GM12864 (cell line): ENCODE measurements around the gene AMIGO2.

ENCODE experiments used
- DNase-seq: peaks from one replicate; pipeline ENCODE4 v3.0.0-alpha.2; 2011; ENCODE audit warnings: low read depth
- H3K4me3 ChIP-seq: 2 replicates; pipeline ENCODE4 v1.5.1; 2011; ENCODE audit warnings: mild to moderate bottlenecking, low read depth, low read length, control low read depth
- CTCF ChIP-seq: IDR thresholded peaks from 2 replicates; pipeline ENCODE4 v1.5.1; 2011; ENCODE audit warnings: low read depth, mild to moderate bottlenecking, moderate library complexity, low read length, control low read depth, inconsistent platforms; ENCODE audit errors: missing control alignments

Gene AMIGO2

DNA sequence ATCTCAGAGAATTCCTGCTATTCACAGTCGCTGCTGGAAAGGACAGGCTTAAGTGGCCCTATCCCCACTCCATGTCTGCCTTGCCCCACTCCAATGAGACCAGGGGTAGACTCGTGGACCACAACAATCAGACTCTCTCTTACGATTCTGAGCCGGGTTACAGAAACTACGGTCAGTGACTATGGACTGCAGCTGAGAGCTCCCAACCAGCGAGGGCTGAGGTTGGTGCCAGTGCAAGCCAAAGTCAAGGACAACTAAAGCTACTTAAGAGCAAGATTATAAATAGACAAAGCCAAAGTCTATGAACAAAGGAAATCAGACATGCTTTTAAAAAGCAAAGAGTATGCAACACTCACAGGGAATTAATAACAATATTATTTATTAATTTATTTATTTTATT, 18.3 kb upstream of the AMIGO2 start:
- H3K4me3 ChIP-seq: no peak overlapping the region
- TF ChIP-seq CTCF: no peak
- DNase-seq: no peak

DNA sequence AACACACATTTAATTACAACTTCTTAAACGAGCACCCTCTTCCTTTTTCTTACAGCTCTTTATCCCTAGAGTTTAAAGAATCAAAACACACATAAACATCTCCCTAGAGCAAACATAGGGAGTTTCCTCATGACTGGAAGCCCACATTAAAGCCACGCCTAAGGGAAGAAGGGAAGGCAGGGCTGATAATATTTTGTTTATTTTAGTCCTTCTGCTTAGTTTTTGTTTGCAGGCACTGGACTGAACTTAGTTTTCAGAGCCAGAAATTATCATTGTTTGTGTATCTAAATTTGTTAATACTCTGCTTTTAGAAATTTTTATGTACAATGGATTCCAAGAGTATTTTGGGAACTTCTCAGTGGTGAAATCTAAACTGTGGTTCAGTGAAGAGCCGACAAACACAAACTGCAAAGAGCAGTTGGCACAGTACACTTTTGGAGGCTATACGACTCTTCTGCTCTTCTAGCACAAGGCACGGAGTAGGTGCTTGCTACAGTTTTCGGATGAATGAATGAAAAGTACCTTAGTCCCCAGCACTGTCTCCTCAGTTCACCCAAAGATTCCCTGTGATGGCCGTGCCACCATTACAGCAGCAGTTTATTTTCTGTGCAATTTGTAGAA, 17.6 kb upstream of the AMIGO2 start:
- no peak for DNase-seq
- TF ChIP-seq CTCF: no peak
- no peak overlapping the region for H3K4me3 ChIP-seq

GRCh38 chr12:47095446-47096236, 15.9 kb upstream of the AMIGO2 start:
- TF ChIP-seq CTCF: no peak
- no peak for DNase-seq

GRCh38 chr12:47094804-47095203, 15.0 kb upstream of the AMIGO2 start:
- no peak for DNase-seq
- TF ChIP-seq CTCF: no peak

More at GRCh38 chr12:47095446-47096236, 15.9 kb upstream of the AMIGO2 start:
- H3K4me3 ChIP-seq: no peak overlapping the region

DNA sequence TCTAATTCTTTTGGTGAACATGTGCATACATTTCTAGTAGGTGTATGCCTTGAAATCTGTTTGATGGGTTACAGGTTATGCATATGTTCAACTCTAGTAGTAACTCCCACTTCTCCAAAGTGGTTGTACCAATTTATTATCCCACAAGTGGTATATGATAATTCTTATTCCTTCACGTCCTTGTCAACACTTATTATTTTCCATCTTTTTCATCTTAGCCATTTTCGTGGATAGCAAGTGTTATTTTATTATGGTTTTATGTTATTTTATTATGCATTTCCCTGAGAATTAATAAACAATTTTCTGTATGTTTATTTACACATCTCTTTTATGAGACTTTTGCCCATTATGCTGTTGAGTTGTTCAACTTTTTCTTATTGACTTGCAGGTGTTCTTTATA, 11.2 kb upstream of the AMIGO2 start:
- no peak for DNase-seq
- no peak for TF ChIP-seq CTCF
- H3K4me3 ChIP-seq: no peak overlapping the region

More at GRCh38 chr12:47094804-47095203, 15.0 kb upstream of the AMIGO2 start:
- no peak overlapping the region for H3K4me3 ChIP-seq

DNA sequence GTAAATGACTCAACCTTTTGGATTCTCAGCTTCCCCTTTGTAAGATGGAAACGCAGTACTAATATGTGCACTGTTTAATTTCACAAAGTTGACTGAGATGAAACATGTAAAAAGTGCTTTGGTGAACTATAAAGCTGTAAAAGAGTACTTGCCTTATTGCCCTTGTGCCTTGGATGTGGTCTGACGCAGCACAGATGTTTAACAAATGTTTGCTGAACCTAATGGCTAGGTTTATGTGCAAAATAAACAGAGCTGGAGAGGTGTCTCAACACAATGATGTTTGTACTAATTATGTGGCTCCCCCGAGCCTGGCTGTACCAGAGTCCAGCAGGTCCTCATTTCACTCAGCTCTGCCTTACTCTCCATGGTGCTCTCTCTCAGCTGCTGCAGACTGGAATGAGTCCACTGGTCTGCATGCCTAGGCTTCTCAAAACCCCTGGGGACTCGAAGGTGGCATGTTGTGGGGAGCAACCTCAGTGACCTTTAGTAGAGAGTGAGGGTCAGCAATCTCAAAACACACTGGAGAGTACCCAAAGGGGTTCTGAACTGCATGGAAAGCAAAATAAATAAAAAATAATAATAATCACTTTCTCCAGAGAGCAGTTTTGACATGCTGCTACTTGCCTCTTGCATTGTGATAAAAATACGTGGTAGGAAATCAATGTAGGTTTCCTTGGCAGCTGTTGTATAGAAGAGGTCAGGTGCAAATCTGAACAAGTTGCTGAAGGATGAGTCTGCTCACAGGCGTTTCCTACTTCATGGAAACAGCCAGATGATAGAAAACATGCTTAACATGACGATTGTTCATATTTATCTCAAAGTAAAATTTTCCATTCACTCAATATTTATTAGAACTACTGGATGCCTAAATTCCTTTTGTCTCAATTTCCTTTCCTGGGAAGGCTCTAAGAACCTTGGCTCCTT, 8.5 kb upstream of the AMIGO2 start:
- TF ChIP-seq CTCF: no peak
- no peak overlapping the region for H3K4me3 ChIP-seq
- no peak for DNase-seq
